GM18909 (cell line): ENCODE measurements around the gene JAZF1.
"Not testable (repeated sequence)": the region's sequence is repeated elsewhere in the genome, so short reads cannot be mapped to it uniquely, and the experiment has no call there.

ENCODE experiments used
- ATAC-seq: cut with Tn5 transposase; IDR thresholded peaks from one replicate; pipeline ENCODE4 v1.9.1; 2021; ENCODE audit warnings: mild to moderate bottlenecking; ENCODE audit not compliant: unreplicated experiment, poor library complexity

JAZF1 gene

GRCh38 chr7:28020302-28020940 lies 160.2 kb downstream of the JAZF1 start:
- peak; percentile 72 for ATAC-seq

GRCh38 chr7:28018856-28019465 lies 161.6 kb downstream of the JAZF1 start:
- no peak for ATAC-seq

- no peak for ATAC-seq
Measured at GRCh38 chr7:28018446-28018845, 162.1 kb downstream of the JAZF1 start.

GRCh38 chr7:28018020-28018419 lies 162.6 kb downstream of the JAZF1 start:
- ATAC-seq, result no peak

- ATAC-seq, result no peak
Measured at GRCh38 chr7:28017372-28017771, 163.2 kb downstream of the JAZF1 start.

GRCh38 chr7:28016297-28016696 lies 164.3 kb downstream of the JAZF1 start:
- no peak for ATAC-seq

- no peak for ATAC-seq
Measured at GRCh38 chr7:28015169-28015568, 165.4 kb downstream of the JAZF1 start.

GRCh38 chr7:28014340-28014739 lies 166.3 kb downstream of the JAZF1 start:
- ATAC-seq, result not testable (repeated sequence)

- ATAC-seq, result no peak
Measured at GRCh38 chr7:28013441-28013840, 167.2 kb downstream of the JAZF1 start.

- no peak for ATAC-seq
Measured at GRCh38 chr7:28013019-28013418, 167.6 kb downstream of the JAZF1 start.

GRCh38 chr7:28008911-28009310 lies 171.7 kb downstream of the JAZF1 start:
- ATAC-seq, result no peak

- ATAC-seq, result no peak
Measured at GRCh38 chr7:28008171-28008570, 172.4 kb downstream of the JAZF1 start.

GRCh38 chr7:28006491-28006890 lies 174.1 kb downstream of the JAZF1 start:
- ATAC-seq, result no peak

GRCh38 chr7:28005847-28006231 lies 174.8 kb downstream of the JAZF1 start:
- no peak for ATAC-seq

- ATAC-seq, result no peak
Measured at GRCh38 chr7:28005075-28005846, 175.3 kb downstream of the JAZF1 start.

GRCh38 chr7:28003408-28003807 lies 177.2 kb downstream of the JAZF1 start:
- no peak for ATAC-seq

- ATAC-seq, result no peak
Measured at GRCh38 chr7:28002638-28003037, 178.0 kb downstream of the JAZF1 start.

GRCh38 chr7:28001896-28002295 lies 178.7 kb downstream of the JAZF1 start:
- no peak for ATAC-seq

GRCh38 chr7:27999829-28000228 lies 180.8 kb downstream of the JAZF1 start:
- no peak for ATAC-seq

GRCh38 chr7:27998382-27998781 lies 182.2 kb downstream of the JAZF1 start:
- no peak for ATAC-seq

- no peak for ATAC-seq
Measured at GRCh38 chr7:27997188-27997707, 183.3 kb downstream of the JAZF1 start.
